Measurements from ENCODE around the gene TMC5.
"Not testable (repeated sequence)": the region's sequence is repeated elsewhere in the genome, so short reads cannot be mapped to it uniquely, and the experiment has no call there.

The TMC5 gene

GRCh38 chr16:19410435-19411171, 7.1 kb upstream of the TMC5 start:
- H3K4me1 ChIP-seq (ENCODE audit: control insufficient read depth in 1 of 2, insufficient read depth in 2 of 2, low read length in 2 of 2) = peaks cover 0 to 7% of the 10 kb centered on the region in 2 donors
- no peaks in the 10 kb centered on the region for H3K36me3 ChIP-seq (ENCODE audit: control insufficient read depth in 1 of 2, insufficient read depth in 2 of 2, low read length in 2 of 2)
- peaks cover 19% of the 10 kb centered on the region for H3K27me3 ChIP-seq (ENCODE audit: low read depth, low read length)
- H3K9me3 ChIP-seq (ENCODE audit: control insufficient read depth in 1 of 2, low read length in 2 of 2) = peaks cover 0 to 5% of the 10 kb centered on the region in 2 donors
- H3K27ac ChIP-seq (ENCODE audit: low read length) = peak overlapping the region; percentile 57
- peak overlapping the region; percentile 21 to 59 for H3K4me3 ChIP-seq (ENCODE audit: low read depth in 1 of 2, low read length in 2 of 2)

DNA sequence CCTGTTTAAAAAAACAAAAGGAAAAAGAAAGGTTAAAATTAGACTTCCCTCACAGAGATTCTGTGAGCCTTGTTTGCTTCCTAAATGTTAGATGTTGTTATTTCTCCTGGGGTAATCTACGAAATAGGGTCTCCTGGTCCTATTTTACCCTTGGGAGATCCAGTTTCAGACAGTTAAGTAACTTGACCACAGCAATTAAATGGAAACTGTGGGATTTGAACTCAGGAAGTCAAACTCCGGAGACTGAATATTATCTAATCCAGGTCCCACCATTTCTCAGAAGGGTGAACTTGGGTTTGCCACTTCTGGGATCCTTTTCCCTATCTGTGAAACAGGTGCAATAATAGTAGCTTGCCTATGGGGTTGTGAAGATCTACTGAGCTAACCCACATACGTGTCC, 6.4 kb upstream of the TMC5 start:
- H3K4me1 ChIP-seq (ENCODE audit: control insufficient read depth in 1 of 2, insufficient read depth in 2 of 2, low read length in 2 of 2) = peaks cover 0 to 7% of the 10 kb centered on the region in 2 donors
- H3K9me3 ChIP-seq (ENCODE audit: control insufficient read depth in 1 of 2, low read length in 2 of 2) = peaks cover 0 to 5% of the 10 kb centered on the region in 2 donors
- no peaks in the 10 kb centered on the region for H3K36me3 ChIP-seq (ENCODE audit: control insufficient read depth in 1 of 2, insufficient read depth in 2 of 2, low read length in 2 of 2)
- H3K27ac ChIP-seq (ENCODE audit: low read length) = peak overlapping the region; percentile 57
- H3K27me3 ChIP-seq (ENCODE audit: low read depth, low read length) = peaks cover 19% of the 10 kb centered on the region
- H3K4me3 ChIP-seq (ENCODE audit: low read depth in 1 of 2, low read length in 2 of 2) = peak overlapping the region in 1 of 2 donors; percentile 18

GRCh38 chr16:19412055-19412454, 5.6 kb upstream of the TMC5 start:
- not testable (repeated sequence) for H3K27ac ChIP-seq (ENCODE audit: low read length); H3K9me3 ChIP-seq (ENCODE audit: control insufficient read depth in 1 of 2, low read length in 2 of 2); H3K4me1 ChIP-seq (ENCODE audit: control insufficient read depth in 1 of 2, insufficient read depth in 2 of 2, low read length in 2 of 2); H3K4me3 ChIP-seq (ENCODE audit: low read depth in 1 of 2, low read length in 2 of 2); H3K36me3 ChIP-seq (ENCODE audit: control insufficient read depth in 1 of 2, insufficient read depth in 2 of 2, low read length in 2 of 2)
- H3K27me3 ChIP-seq (ENCODE audit: low read depth, low read length) = peaks cover 19% of the 10 kb centered on the region

GRCh38 chr16:19415461-19415860, 2.2 kb upstream of the TMC5 start:
- no peaks in the 10 kb centered on the region for H3K9me3 ChIP-seq (ENCODE audit: control insufficient read depth in 1 of 2, low read length in 2 of 2)
- no peaks in the 10 kb centered on the region for H3K36me3 ChIP-seq (ENCODE audit: control insufficient read depth in 1 of 2, insufficient read depth in 2 of 2, low read length in 2 of 2)
- H3K27me3 ChIP-seq (ENCODE audit: low read depth, low read length) = peaks cover 14% of the 10 kb centered on the region
- H3K4me1 ChIP-seq (ENCODE audit: control insufficient read depth in 1 of 2, insufficient read depth in 2 of 2, low read length in 2 of 2) = peaks cover 0 to 4% of the 10 kb centered on the region in 2 donors
- no peak overlapping the region for H3K27ac ChIP-seq (ENCODE audit: low read length)
- no peak overlapping the region for H3K4me3 ChIP-seq (ENCODE audit: low read depth in 1 of 2, low read length in 2 of 2)

DNA sequence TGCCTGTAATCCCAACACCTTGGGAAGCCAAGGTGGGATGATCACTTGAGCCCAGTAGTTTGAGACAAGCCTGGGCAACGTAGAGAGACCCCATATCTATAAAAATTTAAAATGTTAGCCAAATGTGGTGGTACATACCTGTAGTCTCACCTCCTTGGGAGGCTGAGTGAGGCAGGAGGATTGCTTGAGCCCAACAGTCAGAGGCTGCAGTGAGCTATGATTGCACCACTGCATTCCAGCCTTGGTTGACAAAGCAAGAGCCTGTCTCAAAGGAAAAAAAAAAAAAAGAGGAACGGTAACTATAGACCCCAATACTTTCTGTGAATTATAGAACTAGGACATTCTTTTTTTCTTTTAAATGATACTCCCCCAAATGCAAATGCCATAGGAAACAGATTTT, 1.8 kb upstream of the TMC5 start:
- Histone ChIP-seq H3K9me3 (ENCODE audit: control insufficient read depth in 1 of 2, low read length in 2 of 2) (no peaks in the 10 kb centered on the region), H3K27ac (ENCODE audit: low read length) (no peak overlapping the region), H3K36me3 (ENCODE audit: control insufficient read depth in 1 of 2, insufficient read depth in 2 of 2, low read length in 2 of 2) (no peaks in the 10 kb centered on the region), H3K27me3 (ENCODE audit: low read depth, low read length) (peaks cover 11% of the 10 kb centered on the region), H3K4me3 (ENCODE audit: low read depth in 1 of 2, low read length in 2 of 2) (no peak overlapping the region), H3K4me1 (ENCODE audit: control insufficient read depth in 1 of 2, insufficient read depth in 2 of 2, low read length in 2 of 2) (no peaks in the 10 kb centered on the region)

GRCh38 chr16:19418200-19418599, 517 bp downstream of the TMC5 start:
- H3K36me3 ChIP-seq (ENCODE audit: control insufficient read depth in 1 of 2, insufficient read depth in 2 of 2, low read length in 2 of 2) = no peaks in the 10 kb centered on the region
- peak overlapping the region; percentile 91 for H3K27ac ChIP-seq (ENCODE audit: low read length)

DNA sequence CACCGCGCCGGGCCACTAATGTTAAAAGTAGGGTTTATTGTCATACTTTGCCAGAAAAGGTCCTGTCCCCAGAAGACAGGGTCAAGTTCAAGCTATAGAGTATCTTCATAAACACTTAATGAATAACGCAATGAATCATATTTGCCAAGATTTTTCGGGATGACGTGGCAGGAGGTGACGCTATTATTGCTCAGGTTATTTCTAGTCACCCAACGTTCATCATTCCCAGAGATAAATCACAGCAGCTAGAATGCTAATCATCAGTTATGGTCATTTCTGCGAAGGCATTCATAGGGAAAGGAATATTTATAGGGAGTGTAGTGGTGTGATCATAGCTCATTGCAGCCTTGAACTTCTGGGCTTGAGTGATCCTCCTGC, 2.0 kb downstream of the TMC5 start:
- Histone ChIP-seq H3K4me3 (ENCODE audit: low read depth in 1 of 2, low read length in 2 of 2) (no peak overlapping the region), H3K36me3 (ENCODE audit: control insufficient read depth in 1 of 2, insufficient read depth in 2 of 2, low read length in 2 of 2) (no peaks in the 10 kb centered on the region), H3K4me1 (ENCODE audit: control insufficient read depth in 1 of 2, insufficient read depth in 2 of 2, low read length in 2 of 2) (no peaks in the 10 kb centered on the region), H3K9me3 (ENCODE audit: control insufficient read depth in 1 of 2, low read length in 2 of 2) (no peaks in the 10 kb centered on the region), H3K27me3 (ENCODE audit: low read depth, low read length) (no peaks in the 10 kb centered on the region), H3K27ac (ENCODE audit: low read length) (peak overlapping the region; percentile 7)

More at GRCh38 chr16:19418200-19418599, 517 bp downstream of the TMC5 start:
- Histone ChIP-seq H3K4me1 (ENCODE audit: control insufficient read depth in 1 of 2, insufficient read depth in 2 of 2, low read length in 2 of 2) (no peaks in the 10 kb centered on the region), H3K27me3 (ENCODE audit: low read depth, low read length) (no peaks in the 10 kb centered on the region), H3K4me3 (ENCODE audit: low read depth in 1 of 2, low read length in 2 of 2) (peak overlapping the region in 1 of 2 donors; percentile 64), H3K9me3 (ENCODE audit: control insufficient read depth in 1 of 2, low read length in 2 of 2) (no peaks in the 10 kb centered on the region)

- Histone ChIP-seq H3K27ac (ENCODE audit: low read length) (no peak overlapping the region), H3K9me3 (ENCODE audit: control insufficient read depth in 1 of 2, low read length in 2 of 2) (no peaks in the 10 kb centered on the region), H3K27me3 (ENCODE audit: low read depth, low read length) (no peaks in the 10 kb centered on the region), H3K4me1 (ENCODE audit: control insufficient read depth in 1 of 2, insufficient read depth in 2 of 2, low read length in 2 of 2) (no peaks in the 10 kb centered on the region), H3K4me3 (ENCODE audit: low read depth in 1 of 2, low read length in 2 of 2) (no peak overlapping the region), H3K36me3 (ENCODE audit: control insufficient read depth in 1 of 2, insufficient read depth in 2 of 2, low read length in 2 of 2) (no peaks in the 10 kb centered on the region)
Measured at GRCh38 chr16:19424478-19424877, 6.8 kb downstream of the TMC5 start.

- Histone ChIP-seq H3K4me3 (ENCODE audit: low read depth in 1 of 2, low read length in 2 of 2) (no peak overlapping the region), H3K4me1 (ENCODE audit: control insufficient read depth in 1 of 2, insufficient read depth in 2 of 2, low read length in 2 of 2) (no peaks in the 10 kb centered on the region), H3K27ac (ENCODE audit: low read length) (peak overlapping the region; percentile 36), H3K9me3 (ENCODE audit: control insufficient read depth in 1 of 2, low read length in 2 of 2) (no peaks in the 10 kb centered on the region), H3K36me3 (ENCODE audit: control insufficient read depth in 1 of 2, insufficient read depth in 2 of 2, low read length in 2 of 2) (no peaks in the 10 kb centered on the region), H3K27me3 (ENCODE audit: low read depth, low read length) (no peaks in the 10 kb centered on the region)
Measured at GRCh38 chr16:19430345-19430744, 12.7 kb downstream of the TMC5 start.

- H3K27ac ChIP-seq (ENCODE audit: low read length) = peak overlapping the region; percentile 82
- H3K4me1 ChIP-seq (ENCODE audit: control insufficient read depth in 1 of 2, insufficient read depth in 2 of 2, low read length in 2 of 2) = no peaks in the 10 kb centered on the region
- H3K36me3 ChIP-seq (ENCODE audit: control insufficient read depth in 1 of 2, insufficient read depth in 2 of 2, low read length in 2 of 2) = no peaks in the 10 kb centered on the region
- H3K27me3 ChIP-seq (ENCODE audit: low read depth, low read length) = no peaks in the 10 kb centered on the region
- no peak overlapping the region for H3K4me3 ChIP-seq (ENCODE audit: low read depth in 1 of 2, low read length in 2 of 2)
- no peaks in the 10 kb centered on the region for H3K9me3 ChIP-seq (ENCODE audit: control insufficient read depth in 1 of 2, low read length in 2 of 2)
Measured at GRCh38 chr16:19431636-19432340, 14.1 kb downstream of the TMC5 start.

DNA sequence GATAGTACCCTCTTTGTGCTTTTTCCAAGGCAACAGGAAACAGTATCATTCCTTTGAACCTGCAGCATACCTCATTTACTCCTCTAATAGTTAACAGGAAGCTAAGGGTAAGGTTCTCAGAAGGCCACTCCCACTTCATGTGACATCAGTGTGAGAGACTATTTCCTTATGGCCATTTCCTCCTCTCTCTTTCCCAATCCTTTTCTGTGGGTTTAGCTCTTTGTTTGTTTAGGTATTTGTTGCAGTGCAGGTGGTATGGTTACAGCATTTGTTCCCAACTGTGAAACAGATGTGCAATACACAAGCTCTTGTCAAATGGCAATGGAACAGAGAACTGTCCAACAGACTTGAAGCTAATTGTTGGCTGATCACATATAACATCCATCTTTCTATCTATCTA, 14.7 kb downstream of the TMC5 start:
- Histone ChIP-seq H3K4me3 (ENCODE audit: low read depth in 1 of 2, low read length in 2 of 2) (no peak overlapping the region), H3K9me3 (ENCODE audit: control insufficient read depth in 1 of 2, low read length in 2 of 2) (no peaks in the 10 kb centered on the region), H3K36me3 (ENCODE audit: control insufficient read depth in 1 of 2, insufficient read depth in 2 of 2, low read length in 2 of 2) (no peaks in the 10 kb centered on the region), H3K27ac (ENCODE audit: low read length) (peak overlapping the region; percentile 82), H3K27me3 (ENCODE audit: low read depth, low read length) (no peaks in the 10 kb centered on the region), H3K4me1 (ENCODE audit: control insufficient read depth in 1 of 2, insufficient read depth in 2 of 2, low read length in 2 of 2) (no peaks in the 10 kb centered on the region)

Data from muscle layer of duodenum (tissue), 2 donors.